NCI-H69 (cell line): ENCODE results near the gene MYL9.

ENCODE experiments used
- DNase-seq: peaks from one replicate; lab custom pipeline; 2025; lab: John Stamatoyannopoulos, UW

The MYL9 gene

DNA sequence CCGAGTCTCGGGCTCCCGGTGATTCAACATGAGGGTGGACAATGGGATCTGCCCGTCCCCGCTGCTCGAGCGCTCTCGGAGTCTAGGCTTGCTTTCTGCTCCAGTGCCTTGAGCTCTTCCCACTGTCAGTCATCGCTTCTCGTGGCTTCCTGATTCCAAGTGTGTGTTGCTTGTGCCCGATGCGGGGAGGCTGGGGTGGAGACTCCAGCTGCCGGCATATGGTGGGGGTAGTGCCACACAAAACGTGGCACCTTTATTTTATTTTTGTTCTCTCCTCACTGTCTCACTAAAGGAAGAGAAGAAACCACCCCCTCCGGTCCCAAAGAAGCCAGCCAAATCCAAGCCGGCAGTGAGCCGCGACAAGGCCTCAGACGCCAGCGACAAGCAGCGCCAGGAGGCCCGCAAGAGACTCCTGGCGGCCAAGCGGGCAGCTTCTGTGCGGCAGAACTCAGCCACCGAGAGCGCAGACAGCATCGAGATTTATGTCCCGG is 14.8 kb upstream of the MYL9 start:
- no peak for DNase-seq

- no peak for DNase-seq
These were observed 13.8 kb upstream of the MYL9 start for GRCh38 chr20:36527331-36528125.

- DNase-seq: no peak
These were observed 13.0 kb upstream of the MYL9 start for GRCh38 chr20:36528176-36528874.

GRCh38 chr20:36528875-36529417 is 12.4 kb upstream of the MYL9 start:
- DNase-seq: no peak

GRCh38 chr20:36532388-36532787 is 8.9 kb upstream of the MYL9 start:
- no peak for DNase-seq

GRCh38 chr20:36532822-36533221 is 8.5 kb upstream of the MYL9 start:
- no peak for DNase-seq

DNA sequence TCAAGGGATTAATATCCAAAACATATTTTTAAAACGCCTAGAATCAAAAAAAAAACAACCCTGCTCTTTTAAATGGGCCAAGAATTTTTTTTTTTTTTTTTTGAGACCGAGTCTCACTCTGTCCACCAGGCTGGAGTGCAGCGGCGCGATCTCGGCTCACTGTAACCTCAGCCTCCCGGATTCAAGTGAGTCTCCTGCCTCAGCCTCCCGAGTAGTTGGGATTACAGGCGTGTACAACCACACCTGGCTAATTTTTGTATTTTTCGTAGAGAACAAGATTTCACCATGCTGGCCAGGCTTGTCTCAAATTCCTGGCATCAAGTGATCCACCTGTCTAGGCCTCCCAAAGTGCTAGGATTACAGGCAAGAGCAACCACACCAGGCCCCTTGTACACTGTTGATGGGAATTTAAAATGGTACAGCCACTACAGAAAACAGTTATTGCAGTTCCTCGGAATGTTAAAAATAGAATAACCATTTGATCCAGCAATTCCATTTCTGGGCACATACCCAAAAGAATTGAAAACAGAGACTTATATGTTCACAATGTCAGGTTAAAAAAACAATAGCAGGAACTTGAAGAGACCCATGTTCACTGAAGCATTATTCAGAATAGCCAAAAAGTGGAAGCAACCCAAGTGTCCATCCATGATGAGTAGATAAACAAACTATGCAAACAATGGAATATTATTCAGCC is 3.1 kb upstream of the MYL9 start:
- no peak for DNase-seq

DNA sequence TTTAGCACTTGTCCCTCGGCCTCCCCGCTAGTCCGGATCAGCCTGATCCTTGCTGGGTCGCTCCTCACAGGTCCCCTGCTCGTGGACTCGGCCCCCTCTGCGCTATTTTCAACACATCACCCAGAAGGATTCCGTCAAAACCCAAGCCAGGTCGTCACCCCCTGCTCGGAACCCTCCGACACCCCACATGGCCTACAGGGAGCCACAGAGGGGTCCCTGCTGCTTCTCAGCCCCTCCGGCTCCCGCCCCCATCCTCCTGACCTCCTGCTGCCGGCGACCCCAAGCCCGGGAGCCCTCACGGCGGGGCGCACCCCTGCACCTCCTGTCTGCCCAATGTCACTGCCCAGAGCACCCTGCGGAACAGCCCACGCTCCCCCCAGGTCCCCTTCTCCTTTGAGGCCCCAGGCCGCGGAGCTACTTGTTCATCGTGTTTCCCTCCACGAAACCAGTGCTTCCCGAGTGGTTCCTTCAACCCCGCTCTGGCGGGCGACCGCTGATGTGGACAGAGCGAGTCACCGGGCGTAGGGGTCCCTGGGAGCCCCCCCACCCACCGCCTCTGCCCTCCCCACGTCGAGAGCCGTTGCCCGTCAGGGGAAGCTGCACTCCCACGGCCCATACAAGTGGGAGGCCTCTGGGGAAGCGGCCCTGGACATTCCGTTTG is 638 bp upstream of the MYL9 start:
- DNase-seq: no peak

GRCh38 chr20:36541768-36542488 is 609 bp downstream of the MYL9 start:
- DNase-seq: no peak

- DNase-seq: no peak
These were observed 1.3 kb downstream of the MYL9 start for GRCh38 chr20:36542516-36543183.

DNA sequence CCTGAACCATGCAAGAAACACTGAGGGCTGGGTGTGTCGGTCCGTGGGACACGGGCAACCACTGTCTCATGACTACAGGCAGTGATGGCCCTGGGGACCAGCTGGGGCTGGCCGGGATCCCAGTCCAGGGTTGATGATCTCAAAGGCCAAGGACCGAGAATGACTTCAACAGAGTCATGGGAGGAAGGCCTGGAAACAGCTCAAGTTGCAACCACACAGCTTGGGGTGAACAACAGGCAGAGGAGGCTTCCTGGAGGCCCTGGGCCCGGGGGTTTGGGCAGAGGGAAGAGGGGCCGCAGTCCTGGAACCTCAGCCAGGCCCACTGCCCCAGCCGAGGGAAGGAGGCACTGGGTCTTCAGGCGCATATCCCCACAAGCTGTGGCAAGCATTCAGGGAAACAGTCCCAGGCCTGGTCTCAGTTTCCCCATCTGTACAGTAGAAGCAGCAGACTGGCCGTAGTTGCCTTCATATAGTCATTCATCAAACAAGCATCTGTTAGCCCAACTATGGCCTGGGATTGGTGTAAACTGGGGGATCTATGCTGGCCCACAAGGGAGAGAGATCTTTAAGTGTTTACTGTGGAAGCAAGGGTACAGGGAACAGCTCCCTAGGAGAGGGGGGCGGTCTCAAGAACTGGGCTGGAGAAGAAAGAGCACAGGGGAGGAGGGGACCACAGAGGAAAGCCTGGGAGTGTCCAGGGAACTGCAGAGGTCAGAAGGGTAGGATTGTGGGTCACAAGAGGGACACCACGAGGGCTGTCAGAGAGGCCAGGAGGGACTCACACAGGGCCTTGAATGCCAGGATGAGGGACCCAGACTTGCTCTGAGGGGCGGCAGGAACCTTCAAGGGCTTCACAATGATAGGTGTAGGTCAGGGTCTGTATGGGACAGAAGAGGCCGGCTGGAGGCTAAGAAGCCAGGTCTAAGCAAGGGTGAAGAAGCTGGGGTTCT is 2.1 kb downstream of the MYL9 start:
- no peak for DNase-seq

DNA sequence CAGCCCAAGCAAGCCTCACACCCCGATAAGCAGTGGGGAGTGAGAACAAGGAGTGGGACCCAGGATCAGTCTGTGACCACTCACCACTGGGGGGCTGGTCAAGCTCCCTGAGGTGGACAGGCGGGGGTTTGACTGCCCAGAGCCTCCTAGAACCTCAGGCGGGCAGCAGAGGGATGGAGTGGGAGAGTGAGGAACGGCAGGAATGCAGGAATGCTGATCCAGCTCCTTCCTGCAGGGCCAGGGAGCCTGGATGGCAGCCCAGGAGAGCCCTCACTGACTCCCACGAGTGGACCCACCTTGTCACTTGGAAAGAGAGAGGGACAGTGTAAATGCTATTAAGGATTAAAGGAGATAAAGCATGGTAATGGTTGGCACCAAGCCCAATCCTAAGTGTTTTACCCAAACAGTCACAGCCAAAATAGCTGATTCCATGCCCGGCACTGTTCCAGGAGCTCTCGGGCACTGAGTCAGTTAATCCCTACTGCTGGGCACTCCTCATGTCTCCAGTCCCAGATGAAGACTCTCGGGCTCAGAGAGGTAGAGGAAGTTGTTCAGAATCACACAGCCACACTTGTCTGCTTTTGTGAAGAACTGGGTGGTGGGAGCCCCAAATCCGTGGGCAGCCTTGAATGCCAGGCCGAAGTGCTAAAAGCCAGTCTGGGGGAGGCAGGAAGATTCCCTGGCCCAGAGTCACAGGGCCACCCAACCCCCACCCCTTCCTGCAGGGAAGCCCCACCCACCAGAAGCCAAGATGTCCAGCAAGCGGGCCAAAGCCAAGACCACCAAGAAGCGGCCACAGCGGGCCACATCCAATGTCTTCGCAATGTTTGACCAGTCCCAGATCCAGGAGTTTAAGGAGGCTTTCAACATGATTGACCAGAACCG is 3.1 kb downstream of the MYL9 start:
- no peak for DNase-seq

- no peak for DNase-seq
These were observed 4.9 kb downstream of the MYL9 start for GRCh38 chr20:36546111-36546736.

DNA sequence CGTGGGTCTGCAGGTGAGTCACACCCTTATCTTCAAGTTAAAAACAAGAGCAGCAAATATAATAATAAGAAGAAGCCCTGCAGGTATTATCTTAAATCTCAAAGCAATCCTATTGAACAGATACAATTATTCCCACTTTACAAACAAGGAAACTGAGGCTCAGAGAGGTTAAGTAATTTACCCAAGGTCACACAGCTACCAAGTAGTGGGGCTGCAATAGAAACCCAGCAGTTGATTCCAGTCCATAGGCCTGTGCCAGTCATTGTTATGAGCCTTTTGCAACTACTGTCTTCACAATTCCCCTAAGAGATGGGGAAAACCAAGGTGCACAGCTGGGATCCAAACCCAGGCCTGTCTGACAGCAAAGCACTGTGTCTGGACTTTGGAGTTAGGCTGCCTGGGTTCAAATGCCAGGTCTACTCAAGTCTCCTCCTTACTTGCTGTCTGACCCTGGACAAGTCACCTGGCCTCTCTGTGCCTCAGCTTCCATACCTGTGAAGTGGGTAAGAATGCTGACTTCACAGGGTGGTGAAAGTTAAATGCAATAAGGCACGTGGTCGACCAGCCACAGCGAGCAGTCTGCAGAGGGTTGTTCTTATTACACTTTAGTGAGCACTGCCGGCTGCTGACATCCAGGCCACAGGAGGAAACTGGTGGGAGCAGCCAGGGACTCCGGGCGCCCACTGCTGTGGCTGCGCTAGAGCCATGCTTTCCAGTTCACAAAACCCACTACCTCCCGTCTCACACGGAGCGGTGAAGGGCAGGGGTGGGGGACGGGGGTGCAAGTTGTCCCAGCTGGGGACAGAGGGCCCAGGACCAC is 6.1 kb downstream of the MYL9 start:
- DNase-seq: no peak

- DNase-seq: no peak
These were observed 6.6 kb downstream of the MYL9 start for GRCh38 chr20:36548006-36548315.

DNA sequence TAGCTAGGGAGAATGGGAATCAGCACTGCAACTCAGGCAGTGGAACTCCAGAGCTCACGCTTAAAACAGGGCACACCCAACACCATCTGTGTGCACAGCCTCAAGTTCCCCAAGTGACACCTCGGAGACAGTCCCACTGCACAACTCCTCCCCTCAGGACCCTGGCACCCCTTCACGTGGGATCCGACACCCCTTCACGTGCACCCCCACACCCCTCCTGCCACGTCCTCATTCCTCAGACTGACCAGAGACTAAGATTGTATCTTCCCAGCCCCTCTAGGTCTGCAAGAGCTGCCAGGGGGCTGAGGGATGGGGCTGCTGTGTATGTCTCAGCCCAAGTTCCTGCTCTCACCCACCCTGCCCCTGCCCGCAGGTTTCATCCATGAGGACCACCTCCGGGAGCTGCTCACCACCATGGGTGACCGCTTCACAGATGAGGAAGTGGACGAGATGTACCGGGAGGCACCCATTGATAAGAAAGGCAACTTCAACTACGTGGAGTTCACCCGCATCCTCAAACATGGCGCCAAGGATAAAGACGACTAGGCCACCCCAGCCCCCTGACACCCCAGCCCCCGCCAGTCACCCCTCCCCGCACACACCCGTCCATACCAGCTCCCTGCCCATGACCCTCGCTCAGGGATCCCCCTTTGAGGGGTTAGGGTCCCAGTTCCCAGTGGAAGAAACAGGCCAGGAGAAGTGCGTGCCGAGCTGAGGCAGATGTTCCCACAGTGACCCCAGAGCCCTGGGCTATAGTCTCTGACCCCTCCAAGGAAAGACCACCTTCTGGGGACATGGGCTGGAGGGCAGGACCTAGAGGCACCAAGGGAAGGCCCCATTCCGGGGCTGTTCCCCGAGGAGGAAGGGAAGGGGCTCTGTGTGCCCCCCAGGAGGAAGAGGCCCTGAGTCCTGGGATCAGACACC is 7.6 kb downstream of the MYL9 start:
- no peak for DNase-seq

DNA sequence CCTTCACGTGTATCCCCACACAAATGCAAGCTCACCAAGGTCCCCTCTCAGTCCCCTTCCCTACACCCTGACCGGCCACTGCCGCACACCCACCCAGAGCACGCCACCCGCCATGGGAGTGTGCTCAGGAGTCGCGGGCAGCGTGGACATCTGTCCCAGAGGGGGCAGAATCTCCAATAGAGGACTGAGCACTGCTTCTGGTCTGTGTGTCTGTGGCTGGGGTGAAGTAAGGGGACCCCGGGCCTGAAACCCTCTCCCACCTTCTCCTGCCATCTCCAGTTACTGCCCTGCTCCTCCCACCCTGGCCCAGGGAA is 8.3 kb downstream of the MYL9 start:
- no peak for DNase-seq
